Heart left ventricle (tissue), 13 donors: ENCODE results near the gene MAP2K5.

ENCODE experiments used
- POLR2A ChIP-seq, 2 donors: fragments of 450-650 bp; IDR thresholded peaks; one replicate each; pipeline ENCODE4 v1.6.1; 2017; ENCODE audit warnings: antibody characterized with exemption in 2 of 2, mild to moderate bottlenecking in 2 of 2, moderate library complexity in 2 of 2
- TF ChIP-seq, protein P1 (sequence below), 12 donors: fragments of 200-600 bp; sonication (generic) in 4 of 12; IDR thresholded peaks; one replicate each; pipeline versions ENCODE4 v1.5.0 to v1.8.0; 2018 to 2022; ENCODE audit warnings: antibody characterized with exemption in 12 of 12, mild to moderate bottlenecking in 5 of 12
- donor health status: ischemic (EF 13 %, LVEDD 7.1; RV severe dilation, severe dysfunction).
- donor health status: DM: no; HTN: yes; CAD: no.
- donor health status: DM: no; HTN: no; CAD: no.
- donor health status: ischemic (EF 25% LVEDD 6.9; RV normal size, moderate dysfunction).
- donor health status: ischemic (EF 25% LVEDD 5.7; RV mildly dilated, moderate dysfunction).
- donor health status: ischemic (EF 35%, LVEDD 5.7; RV mildly dilated, moderate dysfunction).
- donor health status: nonischemic (EF 11% LVEDD 7.7; RV severe dilation, severe dysfunction).
- donor health status: DM: yes; HTN: yes; CAD: no.
- donor health status: PGD.
- donor health status: ischemic (EF 29% LVEDD 5.4; RV normal size, mild dysfunction).
- donor health status: nonischemic (EF 23%, LVEDD 6.1; RV moderate dilation, normal function).

DNA sequence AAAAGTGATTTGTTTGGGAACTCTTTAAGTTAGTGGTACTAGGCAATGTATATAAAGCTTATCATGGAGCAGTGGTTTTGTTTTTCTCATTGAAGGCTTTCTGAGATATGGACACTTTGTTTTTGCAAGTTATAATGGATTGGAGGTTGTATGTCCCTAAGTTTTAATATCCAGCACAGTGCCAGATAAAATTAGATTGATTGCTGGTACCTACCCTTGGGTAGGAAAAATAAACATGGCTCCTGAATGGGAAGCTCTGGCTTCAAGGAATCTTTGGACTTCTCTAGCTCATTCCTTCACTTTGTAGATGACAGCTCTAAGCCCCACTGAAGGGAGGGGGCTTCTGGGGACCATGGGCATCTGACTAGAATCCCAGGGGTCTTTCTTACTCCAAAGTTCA is 201.1 kb downstream of the MAP2K5 start:
- TF ChIP-seq, protein P1, sequence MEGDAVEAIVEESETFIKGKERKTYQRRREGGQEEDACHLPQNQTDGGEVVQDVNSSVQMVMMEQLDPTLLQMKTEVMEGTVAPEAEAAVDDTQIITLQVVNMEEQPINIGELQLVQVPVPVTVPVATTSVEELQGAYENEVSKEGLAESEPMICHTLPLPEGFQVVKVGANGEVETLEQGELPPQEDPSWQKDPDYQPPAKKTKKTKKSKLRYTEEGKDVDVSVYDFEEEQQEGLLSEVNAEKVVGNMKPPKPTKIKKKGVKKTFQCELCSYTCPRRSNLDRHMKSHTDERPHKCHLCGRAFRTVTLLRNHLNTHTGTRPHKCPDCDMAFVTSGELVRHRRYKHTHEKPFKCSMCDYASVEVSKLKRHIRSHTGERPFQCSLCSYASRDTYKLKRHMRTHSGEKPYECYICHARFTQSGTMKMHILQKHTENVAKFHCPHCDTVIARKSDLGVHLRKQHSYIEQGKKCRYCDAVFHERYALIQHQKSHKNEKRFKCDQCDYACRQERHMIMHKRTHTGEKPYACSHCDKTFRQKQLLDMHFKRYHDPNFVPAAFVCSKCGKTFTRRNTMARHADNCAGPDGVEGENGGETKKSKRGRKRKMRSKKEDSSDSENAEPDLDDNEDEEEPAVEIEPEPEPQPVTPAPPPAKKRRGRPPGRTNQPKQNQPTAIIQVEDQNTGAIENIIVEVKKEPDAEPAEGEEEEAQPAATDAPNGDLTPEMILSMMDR (IDR thresholded peaks at IDR 0.05): no peak
- TF ChIP-seq POLR2A (IDR thresholded peaks at IDR 0.05): no peak
